Measurements from ENCODE around the gene SLC25A25.

SLC25A25 gene

GRCh38 chr9:128087262-128087661 is 19.2 kb downstream of the SLC25A25 start:
- Histone ChIP-seq H3K4me1 (peaks cover 22% of the 10 kb centered on the region), H3K27me3 (no peaks in the 10 kb centered on the region), H3K4me3 (ENCODE audit: low read depth, low read length) (no peak overlapping the region), H3K36me3 (peaks cover 17% of the 10 kb centered on the region), H3K9me3 (no peaks in the 10 kb centered on the region)
- DNase-seq, result no peak
- TF ChIP-seq, protein P1, sequence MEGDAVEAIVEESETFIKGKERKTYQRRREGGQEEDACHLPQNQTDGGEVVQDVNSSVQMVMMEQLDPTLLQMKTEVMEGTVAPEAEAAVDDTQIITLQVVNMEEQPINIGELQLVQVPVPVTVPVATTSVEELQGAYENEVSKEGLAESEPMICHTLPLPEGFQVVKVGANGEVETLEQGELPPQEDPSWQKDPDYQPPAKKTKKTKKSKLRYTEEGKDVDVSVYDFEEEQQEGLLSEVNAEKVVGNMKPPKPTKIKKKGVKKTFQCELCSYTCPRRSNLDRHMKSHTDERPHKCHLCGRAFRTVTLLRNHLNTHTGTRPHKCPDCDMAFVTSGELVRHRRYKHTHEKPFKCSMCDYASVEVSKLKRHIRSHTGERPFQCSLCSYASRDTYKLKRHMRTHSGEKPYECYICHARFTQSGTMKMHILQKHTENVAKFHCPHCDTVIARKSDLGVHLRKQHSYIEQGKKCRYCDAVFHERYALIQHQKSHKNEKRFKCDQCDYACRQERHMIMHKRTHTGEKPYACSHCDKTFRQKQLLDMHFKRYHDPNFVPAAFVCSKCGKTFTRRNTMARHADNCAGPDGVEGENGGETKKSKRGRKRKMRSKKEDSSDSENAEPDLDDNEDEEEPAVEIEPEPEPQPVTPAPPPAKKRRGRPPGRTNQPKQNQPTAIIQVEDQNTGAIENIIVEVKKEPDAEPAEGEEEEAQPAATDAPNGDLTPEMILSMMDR (IDR thresholded peaks at IDR 0.05; ENCODE audit: low read depth, low read length), result no peak

DNA sequence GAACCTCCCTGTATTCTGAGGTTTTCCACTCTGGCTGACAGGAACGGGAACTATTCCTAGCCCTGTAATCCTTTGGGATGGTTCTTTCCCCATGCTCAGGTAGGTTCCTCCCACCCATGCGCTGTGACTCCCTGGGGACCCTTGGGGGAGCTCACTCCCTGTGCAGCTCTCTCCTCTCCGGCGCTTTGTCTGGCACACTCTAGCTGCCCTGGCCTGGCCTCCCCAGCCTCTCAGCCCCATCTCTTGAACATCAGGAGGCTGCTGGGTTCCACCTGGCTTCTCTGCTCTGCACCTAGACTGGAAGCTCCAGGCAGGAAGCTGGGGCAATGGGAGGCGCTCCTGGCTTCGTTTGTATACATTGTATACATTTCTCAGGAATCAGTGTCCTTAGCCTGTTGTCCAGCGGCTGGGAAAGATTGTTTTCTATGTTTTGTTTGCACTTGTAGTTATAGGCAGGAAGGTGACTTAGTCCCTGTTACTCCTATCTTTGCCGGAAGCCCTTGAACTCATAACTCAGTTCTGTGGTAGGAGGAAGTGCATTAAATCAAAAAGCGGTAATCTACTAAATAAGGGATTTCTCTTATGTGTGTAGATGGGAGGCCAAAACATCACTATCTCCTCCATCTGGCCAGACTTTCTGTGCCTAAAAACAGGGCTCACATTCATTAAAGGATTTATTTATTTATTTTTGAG is 20.4 kb downstream of the SLC25A25 start:
- no peaks in the 10 kb centered on the region for H3K9me3 ChIP-seq
- no peak for DNase-seq
- peaks cover 12% of the 10 kb centered on the region for H3K36me3 ChIP-seq
- no peak overlapping the region for H3K4me3 ChIP-seq (ENCODE audit: low read depth, low read length)
- TF ChIP-seq, protein P1 (IDR thresholded peaks at IDR 0.05; ENCODE audit: low read depth, low read length), result no peak
- H3K27me3 ChIP-seq, result no peaks in the 10 kb centered on the region
- peaks cover 27% of the 10 kb centered on the region for H3K4me1 ChIP-seq

DNA sequence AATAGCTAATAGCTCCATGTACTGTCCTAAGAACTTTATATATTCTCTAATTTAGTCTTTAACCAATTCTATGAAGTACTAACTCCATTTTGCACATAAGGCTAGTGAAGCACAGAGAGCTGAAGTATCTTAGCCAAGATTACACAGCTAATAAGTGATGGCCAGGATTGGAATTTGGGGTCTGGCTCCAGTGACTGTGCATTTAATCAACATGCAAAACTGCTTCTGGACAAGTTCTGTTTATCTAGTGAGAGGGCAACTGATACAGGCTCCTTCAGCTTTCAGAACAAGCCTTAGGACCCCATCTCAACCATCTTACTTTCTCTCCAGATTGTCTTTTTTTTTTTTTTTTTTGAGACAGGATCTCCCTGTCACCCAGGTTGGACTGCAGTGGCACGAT is 21.3 kb downstream of the SLC25A25 start:
- no peaks in the 10 kb centered on the region for H3K27me3 ChIP-seq
- TF ChIP-seq, protein P1 (IDR thresholded peaks at IDR 0.05; ENCODE audit: low read depth, low read length), result no peak
- no peak overlapping the region for H3K4me3 ChIP-seq (ENCODE audit: low read depth, low read length)
- no peak for DNase-seq
- peaks cover 12% of the 10 kb centered on the region for H3K36me3 ChIP-seq
- H3K9me3 ChIP-seq, result no peaks in the 10 kb centered on the region
- H3K4me1 ChIP-seq, result peaks cover 30% of the 10 kb centered on the region

DNA sequence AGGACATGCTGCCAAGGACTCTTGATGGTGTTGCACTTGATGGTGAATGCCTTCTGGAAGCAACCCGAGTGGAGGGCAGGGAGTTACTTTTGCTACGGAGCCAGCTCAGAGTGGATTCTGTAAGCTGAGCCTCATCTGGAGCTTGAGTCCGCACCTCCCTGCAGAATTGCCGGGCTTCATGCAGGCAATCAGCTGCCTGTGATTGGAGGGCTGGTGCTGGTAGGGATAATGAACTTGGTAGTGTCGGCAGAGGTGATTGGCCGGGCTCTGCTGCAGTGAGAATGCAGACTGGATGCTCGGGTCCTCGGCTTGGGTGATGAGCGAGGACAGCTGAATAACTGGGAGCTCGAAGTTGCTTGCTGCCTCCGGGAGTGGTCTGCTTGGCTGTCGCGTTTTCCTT is 23.1 kb downstream of the SLC25A25 start:
- TF ChIP-seq, protein P1 (IDR thresholded peaks at IDR 0.05; ENCODE audit: low read depth, low read length), result no peak
- Histone ChIP-seq H3K4me1 (peaks cover 41% of the 10 kb centered on the region), H3K9me3 (no peaks in the 10 kb centered on the region), H3K4me3 (ENCODE audit: low read depth, low read length) (peak overlapping the region; percentile 42), H3K36me3 (peaks cover 10% of the 10 kb centered on the region), H3K27me3 (no peaks in the 10 kb centered on the region)
- peak; percentile 91 for DNase-seq

GRCh38 chr9:128091571-128091970 is 23.5 kb downstream of the SLC25A25 start:
- Histone ChIP-seq H3K4me3 (ENCODE audit: low read depth, low read length) (peak overlapping the region; percentile 42), H3K36me3 (peaks cover 8% of the 10 kb centered on the region), H3K27me3 (no peaks in the 10 kb centered on the region), H3K9me3 (no peaks in the 10 kb centered on the region), H3K4me1 (peaks cover 42% of the 10 kb centered on the region)
- TF ChIP-seq, protein P1 (IDR thresholded peaks at IDR 0.05; ENCODE audit: low read depth, low read length), result no peak
- no peak for DNase-seq

DNA sequence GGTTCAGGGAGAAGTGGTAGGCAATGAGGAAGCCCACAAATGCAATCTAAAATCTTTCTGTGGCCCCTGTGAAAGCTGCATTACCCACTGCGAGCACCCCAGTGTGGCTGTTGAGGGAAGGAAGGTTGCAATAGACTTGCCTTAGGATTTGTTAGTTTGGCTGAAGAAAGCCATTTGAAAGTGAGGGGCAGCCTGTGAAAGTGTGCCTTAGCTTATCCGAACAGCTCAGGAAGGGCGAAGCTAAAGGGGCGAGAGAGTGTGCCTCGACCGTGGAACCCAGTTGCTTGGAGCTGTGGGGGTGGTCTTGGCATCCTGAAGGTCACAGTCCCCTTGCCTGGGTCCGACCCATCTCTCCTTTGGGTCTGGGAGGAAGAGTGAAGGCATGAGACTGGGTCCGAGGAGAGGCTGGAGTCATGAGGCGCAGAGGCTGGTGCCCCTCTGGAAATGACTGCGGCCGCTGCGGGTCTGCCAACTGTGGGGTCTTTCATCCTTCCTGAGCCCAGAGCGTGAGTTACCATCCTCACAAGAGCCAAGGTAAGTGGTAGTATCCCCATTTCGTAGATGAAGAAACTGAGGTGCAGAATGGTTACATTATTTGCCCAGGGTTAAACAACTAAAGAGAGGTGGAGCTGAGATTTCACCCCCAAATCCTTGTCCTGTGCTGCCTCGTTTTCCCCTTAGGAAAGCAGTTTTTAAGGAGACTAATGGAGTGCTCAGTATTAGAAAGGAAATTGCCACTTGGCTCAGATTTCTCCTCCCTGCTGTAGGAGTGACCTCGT is 24.4 kb downstream of the SLC25A25 start:
- TF ChIP-seq, protein P1 (IDR thresholded peaks at IDR 0.05; ENCODE audit: low read depth, low read length), result no peak
- no peak for DNase-seq
- Histone ChIP-seq H3K9me3 (no peaks in the 10 kb centered on the region), H3K4me1 (peaks cover 48% of the 10 kb centered on the region), H3K4me3 (ENCODE audit: low read depth, low read length) (no peak overlapping the region), H3K27me3 (no peaks in the 10 kb centered on the region), H3K36me3 (peaks cover 4% of the 10 kb centered on the region)
